RWPE2 (cell line): ENCODE results near the gene TMEM95.
"Not testable (repeated sequence)": the region's sequence is repeated elsewhere in the genome, so short reads cannot be mapped to it uniquely, and the experiment has no call there.

Experiments
- ATAC-seq: fragments of 200-7000 bp; cut with Tn5 transposase; 3 replicates; pipeline ENCODE4 v1.9.1; 2021; ENCODE audit warnings: low read depth
- DNase-seq: peaks from one replicate; pipeline ENCODE4 v3.0.0-alpha.2; 2020; ENCODE audit warnings: low spot score
- H3K27ac ChIP-seq: fragments of 450-650 bp; 2 replicates; pipeline ENCODE4 v1.5.1; 2017; ENCODE audit warnings: mild to moderate bottlenecking; ENCODE audit not compliant: poor library complexity, severe bottlenecking
- H3K27me3 ChIP-seq: fragments of 250-450 bp; sonication (Bioruptor Pico); 2 replicates; pipeline ENCODE4 v1.5.1; 2021; ENCODE audit warnings: mild to moderate bottlenecking, moderate library complexity; ENCODE audit not compliant: insufficient read depth, poor library complexity, severe bottlenecking
- H3K36me3 ChIP-seq: fragments of 250-450 bp; sonication (Bioruptor Pico); 2 replicates; pipeline ENCODE4 v1.5.1; 2020; ENCODE audit warnings: low read depth, mild to moderate bottlenecking, moderate library complexity
- H3K4me1 ChIP-seq: fragments of 250-450 bp; sonication (Bioruptor Pico); 2 replicates; pipeline ENCODE4 v1.5.1; 2021; ENCODE audit warnings: mild to moderate bottlenecking, moderate library complexity; ENCODE audit not compliant: insufficient read depth, poor library complexity, severe bottlenecking
- H3K4me3 ChIP-seq: fragments of 250-450 bp; sonication (Bioruptor Pico); 2 replicates; pipeline ENCODE4 v1.5.1; 2021; ENCODE audit warnings: mild to moderate bottlenecking, moderate library complexity; ENCODE audit not compliant: severe bottlenecking
- H3K9me3 ChIP-seq: fragments of 250-450 bp; sonication (Bioruptor Pico); 2 replicates; pipeline ENCODE4 v1.5.1; 2021; ENCODE audit warnings: mild to moderate bottlenecking, moderate library complexity; ENCODE audit not compliant: severe bottlenecking
- TF ChIP-seq, protein P1 (sequence below): fragments of 450-650 bp; IDR thresholded peaks from one replicate; pipeline ENCODE4 v1.5.1; 2017; ENCODE audit warnings: mild to moderate bottlenecking, moderate library complexity; ENCODE audit not compliant: poor library complexity, severe bottlenecking

The TMEM95 gene

GRCh38 chr17:7336240-7337175 is 18.4 kb upstream of the TMEM95 start, which contains the start of gene ACAP1:
Gene ACAP1, plus strand, starts transcription at chr17:7336529. Its CDS starts 206 bp downstream, at chr17:7336735.
- H3K4me1 ChIP-seq, result no peaks in the 10 kb centered on the region
- H3K4me3 ChIP-seq, result no peak within 1 kb of the TSS
- no peaks in the 10 kb centered on the region for H3K27me3 ChIP-seq
- no peak within 1 kb of the TSS for H3K27ac ChIP-seq
- H3K36me3 ChIP-seq, result no peaks in the 10 kb centered on the region
- no peak for ATAC-seq
- DNase-seq, result peak; percentile 36
- TF ChIP-seq, protein P1, sequence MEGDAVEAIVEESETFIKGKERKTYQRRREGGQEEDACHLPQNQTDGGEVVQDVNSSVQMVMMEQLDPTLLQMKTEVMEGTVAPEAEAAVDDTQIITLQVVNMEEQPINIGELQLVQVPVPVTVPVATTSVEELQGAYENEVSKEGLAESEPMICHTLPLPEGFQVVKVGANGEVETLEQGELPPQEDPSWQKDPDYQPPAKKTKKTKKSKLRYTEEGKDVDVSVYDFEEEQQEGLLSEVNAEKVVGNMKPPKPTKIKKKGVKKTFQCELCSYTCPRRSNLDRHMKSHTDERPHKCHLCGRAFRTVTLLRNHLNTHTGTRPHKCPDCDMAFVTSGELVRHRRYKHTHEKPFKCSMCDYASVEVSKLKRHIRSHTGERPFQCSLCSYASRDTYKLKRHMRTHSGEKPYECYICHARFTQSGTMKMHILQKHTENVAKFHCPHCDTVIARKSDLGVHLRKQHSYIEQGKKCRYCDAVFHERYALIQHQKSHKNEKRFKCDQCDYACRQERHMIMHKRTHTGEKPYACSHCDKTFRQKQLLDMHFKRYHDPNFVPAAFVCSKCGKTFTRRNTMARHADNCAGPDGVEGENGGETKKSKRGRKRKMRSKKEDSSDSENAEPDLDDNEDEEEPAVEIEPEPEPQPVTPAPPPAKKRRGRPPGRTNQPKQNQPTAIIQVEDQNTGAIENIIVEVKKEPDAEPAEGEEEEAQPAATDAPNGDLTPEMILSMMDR, result no peak
- H3K9me3 ChIP-seq, result no peaks in the 10 kb centered on the region

- not testable (repeated sequence) for H3K9me3 ChIP-seq, H3K4me3 ChIP-seq, H3K36me3 ChIP-seq, DNase-seq, H3K27me3 ChIP-seq, ATAC-seq, H3K27ac ChIP-seq, H3K4me1 ChIP-seq
Observed at GRCh38 chr17:7337600-7337999, 17.4 kb upstream of the TMEM95 start.

GRCh38 chr17:7340179-7340578 is 14.8 kb upstream of the TMEM95 start:
- H3K27me3 ChIP-seq, result peaks cover 8% of the 10 kb centered on the region
- no peaks in the 10 kb centered on the region for H3K9me3 ChIP-seq
- TF ChIP-seq, protein P1, result no peak
- H3K36me3 ChIP-seq, result no peaks in the 10 kb centered on the region
- H3K4me3 ChIP-seq, result no peak overlapping the region
- ATAC-seq (no peak), DNase-seq (no peak)
- H3K27ac ChIP-seq, result no peak overlapping the region
- no peaks in the 10 kb centered on the region for H3K4me1 ChIP-seq

DNA sequence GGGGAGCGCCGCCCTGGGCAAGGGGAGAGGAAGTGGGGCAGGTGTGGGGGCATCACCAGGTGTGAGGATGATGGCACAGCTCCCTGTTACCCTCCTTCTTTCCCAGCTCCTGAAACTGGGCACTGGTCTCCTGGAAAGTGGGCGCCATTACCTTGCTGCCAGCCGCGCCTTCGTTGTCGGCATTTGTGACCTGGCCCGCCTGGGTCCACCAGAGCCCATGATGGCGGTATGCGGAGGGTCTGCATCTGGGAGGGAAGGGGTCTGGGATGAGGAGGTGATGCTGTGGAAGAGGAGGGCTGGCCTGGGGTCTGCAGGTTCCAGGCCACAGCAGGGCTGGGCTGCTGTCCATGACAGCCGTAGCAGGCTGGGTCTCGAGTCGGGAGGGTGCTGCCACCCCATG is 13.1 kb upstream of the TMEM95 start:
- H3K27ac ChIP-seq, result no peak overlapping the region
- no peaks in the 10 kb centered on the region for H3K36me3 ChIP-seq
- H3K9me3 ChIP-seq, result no peaks in the 10 kb centered on the region
- ATAC-seq, result no peak
- H3K27me3 ChIP-seq, result peaks cover 8% of the 10 kb centered on the region
- TF ChIP-seq, protein P1, result no peak
- H3K4me1 ChIP-seq, result no peaks in the 10 kb centered on the region
- H3K4me3 ChIP-seq, result no peak overlapping the region
- peak; percentile 58 for DNase-seq

GRCh38 chr17:7343250-7343649 is 11.7 kb upstream of the TMEM95 start:
- Histone ChIP-seq H3K27me3 (peaks cover 8% of the 10 kb centered on the region), H3K36me3 (no peaks in the 10 kb centered on the region), H3K27ac (no peak overlapping the region), H3K9me3 (no peaks in the 10 kb centered on the region), H3K4me3 (no peak overlapping the region), H3K4me1 (no peaks in the 10 kb centered on the region)
- TF ChIP-seq, protein P1, result no peak
- ATAC-seq, result no peak
- peak; percentile 61 for DNase-seq
